ENCODE data around the gene LTO1. TPM values are rescaled to one million over a fixed set of nuclear protein-coding genes. Genes with fewer than 3 reads are reported as not detected.
A peak's percentile ranks its signal among the peaks of the same experiment; 100 is the strongest.

Gene LTO1
- total and polyA plus RNA-seq, 2 of the 13 experiments (the other 11 are each of a cell fraction or from before 2014, with no cell fraction given): 11.8 to 15.0 TPM

DNA sequence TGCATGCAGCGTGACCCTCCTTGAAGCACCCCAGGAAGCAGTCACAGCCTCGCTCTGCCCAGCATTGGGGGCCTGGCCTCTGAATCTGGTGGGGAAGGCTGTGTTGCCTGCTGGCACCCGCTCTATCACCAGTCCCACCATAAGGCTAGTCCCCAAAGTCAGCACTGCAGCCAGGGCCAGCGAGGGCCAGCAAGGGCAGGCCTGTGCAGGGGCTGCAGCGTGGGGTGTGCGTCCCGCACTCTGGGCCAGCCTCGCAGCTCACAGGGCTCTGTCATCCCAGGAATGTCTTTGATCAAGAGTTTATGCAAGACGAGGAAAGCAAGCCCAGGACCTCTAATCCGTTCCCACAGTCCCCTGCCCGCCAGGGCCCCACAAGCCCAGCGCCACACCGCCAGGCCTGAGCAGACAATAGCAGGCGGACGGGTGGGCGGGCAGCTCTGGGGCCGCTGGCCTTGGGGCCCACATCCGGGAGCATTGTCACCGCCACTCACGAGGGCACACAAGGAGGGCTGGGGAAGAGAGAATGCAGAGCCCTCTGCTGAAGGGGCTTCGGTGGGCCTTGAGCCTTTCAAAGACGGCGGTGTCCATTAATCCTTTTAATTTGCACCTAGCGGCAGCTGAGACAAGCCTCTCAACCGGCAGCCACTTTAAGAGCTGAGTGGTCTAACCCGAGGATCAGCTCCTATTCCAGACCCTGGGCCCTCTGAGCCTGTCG is 17.1 kb downstream of the LTO1 start (continued):
- TF ChIP-seq, protein P1, sequence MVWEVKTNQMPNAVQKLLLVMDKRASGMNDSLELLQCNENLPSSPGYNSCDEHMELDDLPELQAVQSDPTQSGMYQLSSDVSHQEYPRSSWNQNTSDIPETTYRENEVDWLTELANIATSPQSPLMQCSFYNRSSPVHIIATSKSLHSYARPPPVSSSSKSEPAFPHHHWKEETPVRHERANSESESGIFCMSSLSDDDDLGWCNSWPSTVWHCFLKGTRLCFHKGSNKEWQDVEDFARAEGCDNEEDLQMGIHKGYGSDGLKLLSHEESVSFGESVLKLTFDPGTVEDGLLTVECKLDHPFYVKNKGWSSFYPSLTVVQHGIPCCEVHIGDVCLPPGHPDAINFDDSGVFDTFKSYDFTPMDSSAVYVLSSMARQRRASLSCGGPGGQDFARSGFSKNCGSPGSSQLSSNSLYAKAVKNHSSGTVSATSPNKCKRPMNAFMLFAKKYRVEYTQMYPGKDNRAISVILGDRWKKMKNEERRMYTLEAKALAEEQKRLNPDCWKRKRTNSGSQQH (CRISPR knock-in tag; IDR thresholded peaks at IDR 0.05; ENCODE audit: low read depth): 0 out of 2 replicates have a peak, but pooled peaks have one; percentile 71
- TF ChIP-seq ZNF510 (CRISPR knock-in tag; IDR thresholded peaks at IDR 0.05; ENCODE audit: low read depth): peak; percentile 87; the same call in 1 of the 2 replicates
- TF ChIP-seq FOXO1 (CRISPR knock-in tag; IDR thresholded peaks at IDR 0.05): peak; percentile 81
- peak; percentile 65 for TF ChIP-seq CREM (IDR thresholded peaks at IDR 0.05)
- TF ChIP-seq CREM (CRISPR knock-in tag; IDR thresholded peaks at IDR 0.05): no peak
- peak; percentile 90 for TF ChIP-seq ZSCAN9 (CRISPR knock-in tag; IDR thresholded peaks at IDR 0.05; ENCODE audit: borderline replicate concordance)
- TF ChIP-seq MBD4 (IDR thresholded peaks at IDR 0.05; ENCODE audit: borderline replicate concordance, low read length): no peak
- TF ChIP-seq NFYC (CRISPR knock-in tag; IDR thresholded peaks at IDR 0.05): no peak; the same call in 1 of the 2 replicates
- TF ChIP-seq MXI1 (IDR thresholded peaks at IDR 0.05; ENCODE audit: borderline replicate concordance, low read depth, low read length): 0 out of 3 replicates have a peak, but pooled peaks have one; percentile 27
- no peak for TF ChIP-seq MED8 (CRISPR knock-in tag; IDR thresholded peaks at IDR 0.05; ENCODE audit: insufficient replicate concordance)
- no peak for TF ChIP-seq RFX1 (IDR thresholded peaks at IDR 0.05)
- no peak for TF ChIP-seq ZNF263 (CRISPR knock-in tag; IDR thresholded peaks at IDR 0.05)
- TF ChIP-seq ZNF44 (CRISPR knock-in tag; IDR thresholded peaks at IDR 0.05): no peak
- no peak for TF ChIP-seq U2AF1 (optimal IDR thresholded peaks at IDR 0.05; ENCODE audit: low read depth, low read length)
- no peak for TF ChIP-seq PCBP2 (optimal IDR thresholded peaks at IDR 0.05; ENCODE audit: low read depth, low read length, poor library complexity, severe bottlenecking)
- TF ChIP-seq, protein P2, sequence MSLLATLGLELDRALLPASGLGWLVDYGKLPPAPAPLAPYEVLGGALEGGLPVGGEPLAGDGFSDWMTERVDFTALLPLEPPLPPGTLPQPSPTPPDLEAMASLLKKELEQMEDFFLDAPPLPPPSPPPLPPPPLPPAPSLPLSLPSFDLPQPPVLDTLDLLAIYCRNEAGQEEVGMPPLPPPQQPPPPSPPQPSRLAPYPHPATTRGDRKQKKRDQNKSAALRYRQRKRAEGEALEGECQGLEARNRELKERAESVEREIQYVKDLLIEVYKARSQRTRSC (CRISPR knock-in tag; IDR thresholded peaks at IDR 0.05; ENCODE audit: low read depth): no peak
- no peak; the same call in 1 of the 2 replicates for TF ChIP-seq ZNF670 (CRISPR knock-in tag; IDR thresholded peaks at IDR 0.05; ENCODE audit: borderline replicate concordance)
- TF ChIP-seq ZNF138 (CRISPR knock-in tag; IDR thresholded peaks at IDR 0.05; ENCODE audit: low read depth): peak; percentile 69; the same call in 1 of the 2 replicates
- 0 out of 2 replicates have a peak, but pooled peaks have one; percentile 46 for TF ChIP-seq ZNF644 (CRISPR knock-in tag; IDR thresholded peaks at IDR 0.05; ENCODE audit: low read depth)
- TF ChIP-seq SRY (CRISPR knock-in tag; IDR thresholded peaks at IDR 0.05): peak; percentile 45
- peak; percentile 83 for TF ChIP-seq DPF2 (CRISPR knock-in tag; IDR thresholded peaks at IDR 0.05; ENCODE audit: borderline replicate concordance, low read depth)
- TF ChIP-seq KLF13 (CRISPR knock-in tag; IDR thresholded peaks at IDR 0.05): no peak
- peak; percentile 63; the same call in 1 of the 2 replicates for TF ChIP-seq ZNF441 (CRISPR knock-in tag; IDR thresholded peaks at IDR 0.05; ENCODE audit: borderline replicate concordance)
- no peak for TF ChIP-seq XBP1 (CRISPR knock-in tag; IDR thresholded peaks at IDR 0.05)
- TF ChIP-seq HOXA7 (CRISPR knock-in tag; IDR thresholded peaks at IDR 0.05): no peak
- TF ChIP-seq, protein P3, sequence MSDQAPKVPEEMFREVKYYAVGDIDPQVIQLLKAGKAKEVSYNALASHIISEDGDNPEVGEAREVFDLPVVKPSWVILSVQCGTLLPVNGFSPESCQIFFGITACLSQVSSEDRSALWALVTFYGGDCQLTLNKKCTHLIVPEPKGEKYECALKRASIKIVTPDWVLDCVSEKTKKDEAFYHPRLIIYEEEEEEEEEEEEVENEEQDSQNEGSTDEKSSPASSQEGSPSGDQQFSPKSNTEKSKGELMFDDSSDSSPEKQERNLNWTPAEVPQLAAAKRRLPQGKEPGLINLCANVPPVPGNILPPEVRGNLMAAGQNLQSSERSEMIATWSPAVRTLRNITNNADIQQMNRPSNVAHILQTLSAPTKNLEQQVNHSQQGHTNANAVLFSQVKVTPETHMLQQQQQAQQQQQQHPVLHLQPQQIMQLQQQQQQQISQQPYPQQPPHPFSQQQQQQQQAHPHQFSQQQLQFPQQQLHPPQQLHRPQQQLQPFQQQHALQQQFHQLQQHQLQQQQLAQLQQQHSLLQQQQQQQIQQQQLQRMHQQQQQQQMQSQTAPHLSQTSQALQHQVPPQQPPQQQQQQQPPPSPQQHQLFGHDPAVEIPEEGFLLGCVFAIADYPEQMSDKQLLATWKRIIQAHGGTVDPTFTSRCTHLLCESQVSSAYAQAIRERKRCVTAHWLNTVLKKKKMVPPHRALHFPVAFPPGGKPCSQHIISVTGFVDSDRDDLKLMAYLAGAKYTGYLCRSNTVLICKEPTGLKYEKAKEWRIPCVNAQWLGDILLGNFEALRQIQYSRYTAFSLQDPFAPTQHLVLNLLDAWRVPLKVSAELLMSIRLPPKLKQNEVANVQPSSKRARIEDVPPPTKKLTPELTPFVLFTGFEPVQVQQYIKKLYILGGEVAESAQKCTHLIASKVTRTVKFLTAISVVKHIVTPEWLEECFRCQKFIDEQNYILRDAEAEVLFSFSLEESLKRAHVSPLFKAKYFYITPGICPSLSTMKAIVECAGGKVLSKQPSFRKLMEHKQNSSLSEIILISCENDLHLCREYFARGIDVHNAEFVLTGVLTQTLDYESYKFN (CRISPR knock-in tag; conservative IDR thresholded peaks at IDR 0.05): peak; percentile 96
- peak; percentile 65; the same call in 1 of the 2 replicates for TF ChIP-seq SIX1 (CRISPR knock-in tag; IDR thresholded peaks at IDR 0.05; ENCODE audit: borderline replicate concordance)

Measured in HepG2 (cell line).